Endothelial cell of umbilical vein (primary cell): ENCODE measurements around the gene ALK. TPM values are rescaled to one million over a fixed set of nuclear protein-coding genes. Genes with fewer than 3 reads are reported as not detected.

ENCODE experiments used
- BruUV-seq: library from RNA; stranded (reverse); fragments of 400-500 nt; replicated peaks from 2 replicates; lab custom pipeline; 2021; lab: Mats Ljungman, UMichigan
- CTCF ChIA-PET: fragments of 300-600, 350-600 bp; sonication (Branson Sonifier 250); formaldehyde crosslinking; loops from one replicate; lab custom pipeline; 2021; ENCODE audit warnings: antibody characterized with exemption, inconsistent platforms; lab: Charles Lee
- POLR2A ChIA-PET: fragments of 300-600, 350-600 bp; sonication (Branson Sonifier 250); formaldehyde crosslinking; loops from one replicate; lab custom pipeline; 2021; ENCODE audit warnings: antibody characterized with exemption, inconsistent platforms; lab: Charles Lee
- DNase-seq: peaks from one replicate; pipeline ENCODE4 v3.0.0-alpha.2; 2011; ENCODE audit warnings: low read depth, low spot score
- FAIRE-seq: peaks from 2 replicates; lab custom pipeline; 2011; peaks lifted over from hg19 to GRCh38; lab: Jason Lieb, UNC
- H2AFZ ChIP-seq: 2 replicates; pipeline ENCODE4 v1.6.0; 2012; ENCODE audit warnings: low read depth, low read length, control low read depth, inconsistent platforms
- H3K27ac ChIP-seq: 2 replicates; pipeline ENCODE4 v1.5.1; 2011; ENCODE audit warnings: low read depth, mild to moderate bottlenecking, control low read depth, low read length, moderate library complexity; ENCODE audit not compliant: insufficient read depth
- H3K27me3 ChIP-seq, 2 experiments: 2 replicates each; pipeline versions ENCODE4 v1.6.0 to v1.6.1; 2011; ENCODE audit warnings: low read length in 2 of 2, mixed read lengths in 1 of 2; ENCODE audit not compliant: control insufficient read depth in 2 of 2, insufficient read depth in 2 of 2
- H3K36me3 ChIP-seq, 2 experiments: 2 replicates in 1 of 2; 3 replicates in 1 of 2; pipeline ENCODE4 v1.5.1; 2011; ENCODE audit warnings: low read length in 2 of 2, mild to moderate bottlenecking in 1 of 2, moderate library complexity in 1 of 2; ENCODE audit not compliant: control insufficient read depth in 2 of 2, insufficient read depth in 2 of 2; ENCODE audit errors: extremely low read depth in 1 of 2
- H3K4me1 ChIP-seq: 3 replicates; pipeline ENCODE4 v1.5.1; 2011; ENCODE audit warnings: mild to moderate bottlenecking, low read length; ENCODE audit not compliant: control insufficient read depth, insufficient read depth; ENCODE audit errors: extremely low read depth
- H3K4me2 ChIP-seq: 2 replicates; pipeline ENCODE4 v1.6.1; 2011; ENCODE audit warnings: low read length, control low read depth, mixed read lengths; ENCODE audit not compliant: insufficient read depth
- H3K4me3 ChIP-seq, 3 experiments: fragments of 200-600 bp in 1 of 3; sonication (generic), shearing (Covaris generic) in 1 of 3; replicated peaks in 1 of 3; 2 replicates each; pipeline ENCODE4 v1.5.1; 2011 to 2016; ENCODE audit warnings: control low read depth in 3 of 3, low read length in 3 of 3, mild to moderate bottlenecking in 2 of 3, inconsistent platforms in 1 of 3, low read depth in 1 of 3, moderate library complexity in 1 of 3; ENCODE audit not compliant: insufficient read depth in 1 of 3
- H3K79me2 ChIP-seq: 2 replicates; pipeline ENCODE4 v1.6.0; 2012; ENCODE audit warnings: low read length, inconsistent platforms; ENCODE audit not compliant: control insufficient read depth, insufficient read depth
- H3K9ac ChIP-seq: replicated peaks from 2 replicates; pipeline ENCODE3; 2011; ENCODE audit warnings: low read length, control low read depth; ENCODE audit not compliant: insufficient read depth; ENCODE audit errors: extremely low read depth
- H3K9me1 ChIP-seq: replicated peaks from 3 replicates; pipeline ENCODE4 v1.6.0; 2011; ENCODE audit warnings: mild to moderate bottlenecking, low read length; ENCODE audit not compliant: control insufficient read depth, insufficient read depth; ENCODE audit errors: extremely low read depth
- H3K9me3 ChIP-seq: replicated peaks from 2 replicates; pipeline ENCODE4 v1.5.1; 2012; ENCODE audit warnings: low read length, inconsistent platforms; ENCODE audit not compliant: control insufficient read depth, insufficient read depth
- H4K20me1 ChIP-seq: replicated peaks from 2 replicates; pipeline ENCODE3; 2011; ENCODE audit warnings: mild to moderate bottlenecking, low read length; ENCODE audit not compliant: control insufficient read depth, insufficient read depth; ENCODE audit errors: extremely low read depth
- CTCF ChIP-seq, 2 donors: IDR thresholded peaks; 1 replicate in 1 of 2; 2 replicates in 1 of 2; pipeline ENCODE4 v1.5.1; 2011; ENCODE audit warnings: low read length in 2 of 2, mild to moderate bottlenecking in 2 of 2, moderate library complexity in 2 of 2, control low read depth in 1 of 2, inconsistent platforms in 1 of 2, low read depth in 1 of 2; ENCODE audit not compliant: insufficient read depth in 1 of 2; ENCODE audit errors: extremely low read depth in 1 of 2
- EZH2 ChIP-seq: IDR thresholded peaks from 2 replicates; pipeline ENCODE4 v1.6.1; 2012; ENCODE audit warnings: borderline replicate concordance, low read depth, mild to moderate bottlenecking, moderate library complexity, low read length, inconsistent platforms; ENCODE audit not compliant: severe bottlenecking
- FOS ChIP-seq: IDR thresholded peaks from 2 replicates; pipeline ENCODE4 v1.6.1; 2011; ENCODE audit warnings: mild to moderate bottlenecking, low read length, moderate library complexity, borderline replicate concordance; ENCODE audit not compliant: insufficient read depth
- GATA2 ChIP-seq: IDR thresholded peaks from 2 replicates; pipeline ENCODE4 v1.7.0; 2011; ENCODE audit warnings: low read depth, mild to moderate bottlenecking, moderate library complexity, mixed read lengths, low read length; ENCODE audit not compliant: insufficient read length, insufficient read depth
- JUN ChIP-seq: IDR thresholded peaks from 2 replicates; pipeline ENCODE4 v1.6.1; 2011; ENCODE audit warnings: borderline replicate concordance, low read depth; ENCODE audit not compliant: insufficient read length, insufficient read depth
- MYC ChIP-seq: IDR thresholded peaks from one replicate; pipeline ENCODE4 v1.6.1; 2011; ENCODE audit warnings: mild to moderate bottlenecking, low read depth, low read length
- POLR2A ChIP-seq: IDR thresholded peaks from 2 replicates; pipeline ENCODE4 v1.6.1; 2012; ENCODE audit warnings: low read depth, mild to moderate bottlenecking, control low read depth, low read length
- POLR2AphosphoS5 ChIP-seq: IDR thresholded peaks from 2 replicates; pipeline ENCODE4 v1.6.1; 2012; ENCODE audit warnings: low read depth, mild to moderate bottlenecking, control low read depth, low read length, moderate library complexity; ENCODE audit not compliant: insufficient read depth
- dilution Hi-C: fragments of 300-500 bp; cut with MboI; formaldehyde crosslinking; loops from one replicate; pipeline ENCODE4 v1.15.0; 2019; ENCODE audit warnings: low sequenced_read_pairs; ENCODE audit not compliant: extremely low pct_ligation_motif_present
- intact Hi-C: fragments of 100-400 bp; cut with micrococcal nuclease; formaldehyde crosslinking; loops from one replicate; pipeline ENCODE4 v1.10.0; 2022
- polyA plus RNA-seq, 4 experiments: library from polyadenylated mRNA; depleted of rRNA in 3 of 4; stranded (reverse) in 3 of 4; unstranded in 1 of 4; fragments of >200 nt; gene quantifications; 2 replicates each; pipeline versions ENCODE4 v1.2.1 to v1.2.3, GENCODE V29; 2011 to 2012; ENCODE audit warnings: missing spikeins in 1 of 4
- total RNA-seq: library from RNA; stranded (reverse); gene quantifications from 2 replicates; pipeline ENCODE4 v1.2.3, GENCODE V29; 2021
- TF ChIP-seq, protein P1 (sequence below): IDR thresholded peaks from 2 replicates; pipeline ENCODE4 v1.6.1; 2011; ENCODE audit not compliant: insufficient read depth, insufficient read length

The ALK gene
- total and polyA plus RNA-seq, 2 donors (not counting 3 experiments of a cell fraction or from before 2014, with no cell fraction given), result not detected

DNA sequence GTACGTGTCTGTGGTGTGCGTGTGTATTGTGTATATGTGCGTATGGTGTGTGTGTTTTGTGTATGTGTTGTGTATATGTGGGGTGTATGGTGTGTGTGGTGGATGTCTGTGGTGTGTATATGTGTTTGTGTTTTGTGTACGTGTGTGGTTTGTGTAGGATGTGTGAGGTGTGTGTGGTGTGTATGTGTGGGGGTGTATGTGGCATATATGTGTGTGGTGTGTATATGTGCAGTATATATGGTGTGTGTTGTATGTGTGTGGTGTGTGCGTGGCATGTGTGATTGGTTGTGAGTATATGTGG is 704.8 kb downstream of the ALK start:
- Histone ChIP-seq H3K4me2 (no peak overlapping the region), H4K20me1 (no peaks in the 10 kb centered on the region), H3K36me3 (no peaks in the 10 kb centered on the region), H3K9me1 (no peaks in the 10 kb centered on the region), H3K9me3 (no peaks in the 10 kb centered on the region), H3K27ac (no peak overlapping the region), H3K9ac (no peak overlapping the region), H2AFZ (no peak overlapping the region), H3K79me2 (no peaks in the 10 kb centered on the region), H3K4me3 (no peak overlapping the region), H3K4me1 (peaks cover 2% of the 10 kb centered on the region), H3K27me3 (no peaks in the 10 kb centered on the region)
- FAIRE-seq (no peak), DNase-seq (no peak)
- intact Hi-C loops (no loop called here), dilution Hi-C loops (no loop called here)
- no peak for TF ChIP-seq POLR2A
- TF ChIP-seq MYC, result no peak
- no peak for TF ChIP-seq GATA2
- no peak for TF ChIP-seq JUN
- TF ChIP-seq POLR2AphosphoS5, result no peak
- no peak for TF ChIP-seq EZH2
- TF ChIP-seq, protein P1, sequence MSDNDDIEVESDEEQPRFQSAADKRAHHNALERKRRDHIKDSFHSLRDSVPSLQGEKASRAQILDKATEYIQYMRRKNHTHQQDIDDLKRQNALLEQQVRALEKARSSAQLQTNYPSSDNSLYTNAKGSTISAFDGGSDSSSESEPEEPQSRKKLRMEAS, result no peak
- TF ChIP-seq CTCF (IDR thresholded peaks at IDR 0.05; ENCODE audit: extremely low read depth in 1 of 2, insufficient read depth in 1 of 2, low read depth in 1 of 2, low read length in 2 of 2), result no peak
- no peak for TF ChIP-seq FOS
- CTCF ChIA-PET, result no interaction called here
- no TSS peak for BruUV-seq
- POLR2A ChIA-PET, result no interaction called here
